AG04449 (cell line): Measurements from ENCODE around the gene LEFTY2.

Experiments used
- CTCF ChIA-PET: fragments of 350-600 bp; formaldehyde crosslinking; extraction: SDS; loops from one replicate; lab custom pipeline; 2021; ENCODE audit warnings: antibody characterized with exemption; lab: Yijun Ruan, JAX
- POLR2A ChIA-PET: fragments of 400-600, 350-600 bp; formaldehyde crosslinking; extraction: SDS; loops from one replicate; lab custom pipeline; 2020; ENCODE audit warnings: antibody characterized with exemption, inconsistent platforms; lab: Yijun Ruan, JAX
- DNase-seq: peaks from one replicate; pipeline ENCODE4 v3.0.0-alpha.2; 2010; ENCODE audit warnings: low read depth, low spot score
- H3K4me3 ChIP-seq: 2 replicates; pipeline ENCODE4 v1.5.1; 2011; ENCODE audit warnings: low read depth, mild to moderate bottlenecking, control low read depth, low read length
- TF ChIP-seq, protein P1 (sequence below): IDR thresholded peaks from one replicate; pipeline ENCODE4 v1.5.1; 2011; ENCODE audit warnings: mild to moderate bottlenecking, moderate library complexity, low read length, control low read depth, inconsistent platforms; ENCODE audit not compliant: insufficient read depth; ENCODE audit errors: missing control alignments

Gene LEFTY2

DNA sequence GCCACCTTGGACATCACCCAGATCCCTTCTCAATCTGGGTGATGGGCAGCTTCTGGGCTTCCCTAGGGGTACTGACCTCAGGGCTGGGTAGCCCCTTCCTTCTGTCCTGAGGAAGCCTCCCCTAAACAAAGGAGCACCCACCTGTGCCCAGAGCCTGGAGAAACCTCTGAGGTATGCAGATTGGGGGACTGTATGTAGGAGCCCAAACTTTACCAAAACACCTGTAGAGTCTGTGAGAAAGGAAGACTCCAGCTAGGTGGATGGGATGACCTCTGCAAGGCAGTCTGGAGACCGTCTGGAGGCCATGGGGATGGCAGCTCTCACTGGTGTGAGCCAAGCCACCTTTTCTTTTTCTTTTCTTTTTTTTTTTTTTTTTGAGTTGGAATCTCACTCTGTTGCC, 13.7 kb upstream of the LEFTY2 start:
- TF ChIP-seq, protein P1, sequence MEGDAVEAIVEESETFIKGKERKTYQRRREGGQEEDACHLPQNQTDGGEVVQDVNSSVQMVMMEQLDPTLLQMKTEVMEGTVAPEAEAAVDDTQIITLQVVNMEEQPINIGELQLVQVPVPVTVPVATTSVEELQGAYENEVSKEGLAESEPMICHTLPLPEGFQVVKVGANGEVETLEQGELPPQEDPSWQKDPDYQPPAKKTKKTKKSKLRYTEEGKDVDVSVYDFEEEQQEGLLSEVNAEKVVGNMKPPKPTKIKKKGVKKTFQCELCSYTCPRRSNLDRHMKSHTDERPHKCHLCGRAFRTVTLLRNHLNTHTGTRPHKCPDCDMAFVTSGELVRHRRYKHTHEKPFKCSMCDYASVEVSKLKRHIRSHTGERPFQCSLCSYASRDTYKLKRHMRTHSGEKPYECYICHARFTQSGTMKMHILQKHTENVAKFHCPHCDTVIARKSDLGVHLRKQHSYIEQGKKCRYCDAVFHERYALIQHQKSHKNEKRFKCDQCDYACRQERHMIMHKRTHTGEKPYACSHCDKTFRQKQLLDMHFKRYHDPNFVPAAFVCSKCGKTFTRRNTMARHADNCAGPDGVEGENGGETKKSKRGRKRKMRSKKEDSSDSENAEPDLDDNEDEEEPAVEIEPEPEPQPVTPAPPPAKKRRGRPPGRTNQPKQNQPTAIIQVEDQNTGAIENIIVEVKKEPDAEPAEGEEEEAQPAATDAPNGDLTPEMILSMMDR, result no peak
- DNase-seq, result no peak
- POLR2A ChIA-PET, result no interaction called here
- CTCF ChIA-PET, result no interaction called here
- H3K4me3 ChIP-seq, result no peak overlapping the region

DNA sequence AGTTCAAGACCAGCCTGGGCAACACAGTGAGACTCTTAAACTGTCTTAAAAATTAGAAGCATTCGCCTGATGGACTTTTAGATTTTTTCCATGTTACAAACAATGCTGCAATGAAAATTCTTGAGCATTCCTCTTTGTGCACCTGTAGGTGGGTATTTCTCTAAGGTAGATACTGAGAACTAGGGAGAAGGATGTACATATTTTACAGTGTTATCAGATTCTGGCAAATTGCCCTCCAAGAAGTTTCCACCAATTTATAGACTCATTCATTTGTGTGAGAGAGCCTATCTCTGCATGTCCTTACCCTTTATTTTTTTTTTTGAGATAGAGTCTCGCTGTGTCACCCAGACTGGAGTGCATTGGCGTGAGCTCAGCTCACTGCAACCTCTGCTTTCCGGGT, 12.3 kb upstream of the LEFTY2 start:
- no peak for DNase-seq
- POLR2A ChIA-PET, result no interaction called here
- CTCF ChIA-PET, result no interaction called here
- H3K4me3 ChIP-seq, result no peak overlapping the region
- TF ChIP-seq, protein P1, result no peak

DNA sequence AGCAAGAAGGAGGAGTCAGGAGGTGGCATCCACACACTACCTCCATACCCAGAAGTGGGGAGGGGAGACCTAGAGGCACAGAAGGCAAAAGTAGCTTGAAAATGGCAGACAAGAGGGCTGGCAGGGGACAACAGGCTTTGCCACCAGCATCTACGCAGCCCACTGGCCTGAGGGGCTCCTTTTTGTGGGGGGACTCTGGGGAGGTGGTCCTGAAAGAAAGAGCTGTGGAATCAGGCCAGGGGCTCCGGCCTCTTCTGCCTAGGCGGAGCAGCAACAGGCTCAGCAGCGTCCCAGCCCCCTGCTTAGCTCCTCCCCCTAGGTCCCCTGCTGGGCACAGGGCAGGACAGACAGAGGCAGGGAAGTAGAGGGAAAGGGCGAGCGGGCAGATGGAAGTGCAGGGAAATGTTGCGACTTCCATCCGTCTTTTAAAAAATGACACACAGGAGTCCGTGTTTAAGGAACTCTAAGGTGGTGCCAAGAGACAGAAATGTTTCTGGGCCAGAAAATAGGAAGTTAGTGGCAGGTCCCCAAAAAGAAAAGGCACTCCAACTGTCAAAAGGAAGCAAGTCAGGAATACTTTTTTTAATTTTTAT, 10.0 kb upstream of the LEFTY2 start:
- ChIA-PET POLR2A (no interaction called here), CTCF (interaction anchor here (0.9 to 1.2 kb wide), 2 partner anchors 12 to 13 kb away, joined by 3 read pairs; no protein-coding TSS in a partner anchor)
- no peak for DNase-seq
- no peak overlapping the region for H3K4me3 ChIP-seq
- TF ChIP-seq, protein P1, result no peak

- ChIA-PET POLR2A (no interaction called here), CTCF (interaction anchor here (1.7 kb wide), 1 partner anchor 26 kb away, joined by 3 read pairs; no protein-coding TSS in a partner anchor)
- H3K4me3 ChIP-seq, result no peak overlapping the region
- no peak for DNase-seq
- TF ChIP-seq, protein P1, result no peak
Measured at GRCh38 chr1:225949041-225949440, 8.0 kb upstream of the LEFTY2 start.

DNA sequence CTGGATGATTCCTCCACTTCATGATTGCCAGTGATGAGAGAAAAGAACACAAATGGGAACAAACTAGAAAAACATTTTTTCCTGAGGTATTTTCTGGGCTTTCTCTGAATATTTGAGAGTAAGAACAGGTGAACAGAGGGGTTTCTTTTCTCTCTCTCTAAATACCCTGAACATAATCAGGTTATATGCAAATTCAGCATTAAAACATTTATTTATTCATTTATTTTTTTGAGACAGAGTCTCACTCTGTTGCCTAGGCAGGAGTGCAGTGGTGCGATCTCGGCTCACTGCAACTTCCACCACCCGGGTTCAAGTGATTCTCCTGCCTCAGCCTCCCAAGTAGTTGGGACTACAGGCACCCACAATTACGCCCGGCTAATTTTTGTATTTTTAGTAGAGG, 5.8 kb upstream of the LEFTY2 start:
- ChIA-PET CTCF (interaction anchor here (0.6 kb wide), 1 partner anchor 14 kb away, joined by 3 read pairs; no protein-coding TSS in a partner anchor), POLR2A (no interaction called here)
- H3K4me3 ChIP-seq, result no peak overlapping the region
- no peak for DNase-seq
- TF ChIP-seq, protein P1, result no peak

DNA sequence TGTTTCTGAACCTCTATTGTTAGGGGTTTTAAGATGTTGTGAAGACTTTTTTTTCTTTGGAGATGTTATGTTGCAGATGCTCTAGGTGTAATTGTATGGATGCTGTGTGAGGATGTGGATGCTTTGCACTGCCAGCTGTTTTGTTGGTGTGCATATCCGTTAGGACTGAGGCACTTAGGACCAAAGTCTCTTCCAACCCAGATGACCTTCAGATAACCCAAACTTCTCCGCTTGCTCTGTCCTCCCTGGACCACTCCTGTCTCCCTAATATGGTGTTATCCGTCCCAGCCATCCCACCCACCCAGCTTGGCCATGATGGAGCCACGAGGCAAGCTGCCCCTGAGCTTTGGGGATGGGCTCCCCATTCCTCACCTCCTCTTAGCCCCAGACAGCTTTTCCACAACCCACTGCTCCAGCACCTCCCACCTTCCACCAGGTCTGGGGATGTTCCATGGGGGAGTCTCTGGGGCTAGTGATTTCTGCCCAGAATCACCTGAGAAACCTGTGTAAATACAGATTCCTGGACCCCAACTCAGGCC, 5.1 kb upstream of the LEFTY2 start:
- CTCF ChIA-PET, result interaction anchor here (0.8 to 2.5 kb wide), 5 partner anchors 16 to 471 kb away, joined by 3 to 9 read pairs (median 3); no protein-coding TSS in a partner anchor
- TF ChIP-seq, protein P1, result no peak
- POLR2A ChIA-PET, result interaction anchor here (1.0 to 1.5 kb wide), 2 partner anchors 22 to 64 kb away, joined by 4 read pairs; partner anchors contain the start of genes PYCR2 and TMEM63A
- H3K4me3 ChIP-seq, result no peak overlapping the region
- DNase-seq, result no peak
